Tibial nerve (tissue), 4 donors: ENCODE data around the gene SLC17A9. TPM values are rescaled to one million over a fixed set of nuclear protein-coding genes. Genes with fewer than 3 reads are reported as not detected.

Source experiments
- DNase-seq, 2 donors: peaks; one replicate each; pipeline ENCODE4 v3.0.0-alpha.2; 2019; ENCODE audit warnings: low spot score in 2 of 2
- H3K27ac ChIP-seq, 4 donors: fragments of 200-600 bp; sonication (generic) in 3 of 4; one replicate each; pipeline ENCODE4 v1.5.1; 2017 to 2019; ENCODE audit warnings: mild to moderate bottlenecking in 1 of 4
- H3K27me3 ChIP-seq, 2 donors: fragments of 200-600 bp; sonication (generic) in 1 of 2; one replicate each; pipeline versions ENCODE4 v1.5.1 to v1.6.0; 2017 to 2019
- H3K36me3 ChIP-seq, 3 donors: fragments of 200-600 bp; sonication (generic); one replicate each; pipeline ENCODE4 v1.5.1; 2018 to 2019
- H3K4me1 ChIP-seq, 4 donors: fragments of 200-600 bp; sonication (generic) in 3 of 4; one replicate each; pipeline ENCODE4 v1.5.1; 2017 to 2019
- H3K4me3 ChIP-seq, 4 donors: fragments of 200-600 bp; sonication (generic) in 3 of 4; one replicate each; pipeline ENCODE4 v1.5.1; 2017 to 2019; ENCODE audit warnings: mild to moderate bottlenecking in 1 of 4, moderate library complexity in 1 of 4
- H3K9me3 ChIP-seq, 4 donors: fragments of 200-600 bp; sonication (generic) in 3 of 4; one replicate each; pipeline ENCODE4 v1.5.1; 2017 to 2019
- CTCF ChIP-seq, 5 experiments: fragments of 200-600 bp in 3 of 5; fragments of 450-650 bp in 2 of 5; sonication (generic) in 3 of 5; IDR thresholded peaks; one replicate each; pipeline ENCODE4 v1.5.1; 2016 to 2019; ENCODE audit warnings: antibody characterized with exemption in 5 of 5, mild to moderate bottlenecking in 3 of 5, moderate library complexity in 2 of 5
- EP300 ChIP-seq, 2 donors: sonication (generic); formaldehyde crosslinking; IDR thresholded peaks; one replicate each; pipeline ENCODE4 v1.6.1; 2017; ENCODE audit warnings: antibody characterized with exemption in 2 of 2, mild to moderate bottlenecking in 1 of 2
- POLR2A ChIP-seq, 2 donors: fragments of 450-650 bp; IDR thresholded peaks; one replicate each; pipeline ENCODE4 v1.6.1; 2017; ENCODE audit warnings: antibody characterized with exemption in 2 of 2, mild to moderate bottlenecking in 2 of 2, moderate library complexity in 2 of 2
- WGBS, 2 donors: methylation state at CpG; one replicate each; pipeline ENCODE4 v1.1.5; 2018; 5-methylcytosine and 5-hydroxymethylcytosine counted together
- total RNA-seq, 4 donors: library from RNA; depleted of rRNA; stranded (reverse); fragments of >200 nt; gene quantifications; one replicate each; pipeline ENCODE4 v1.1.0, GENCODE V29; 2016

SLC17A9 gene
- total RNA-seq, 4 donors from 2014 or later, result 3.9 to 13.5 (median 4.5) TPM

GRCh38 chr20:62984666-62985443 lies 32.3 kb downstream of the SLC17A9 start:
- Histone ChIP-seq H3K4me1 (peaks cover 0 to 6% (median 0%) of the 10 kb centered on the region in 4 donors), H3K4me3 (no peak overlapping the region), H3K36me3 (no peaks in the 10 kb centered on the region), H3K9me3 (no peaks in the 10 kb centered on the region), H3K27ac (no peak overlapping the region), H3K27me3 (peaks cover 0 to 81% of the 10 kb centered on the region in 2 donors)
- TF ChIP-seq POLR2A (IDR thresholded peaks at IDR 0.05) (no peak), EP300 (IDR thresholded peaks at IDR 0.05) (no peak), CTCF (IDR thresholded peaks at IDR 0.05) (no peak)
- no peak for DNase-seq
- 60 to 68% methylated on average over 18 of the region's 18 CpGs for WGBS, 2 donors

- Histone ChIP-seq H3K4me3 (no peak overlapping the region), H3K27ac (no peak overlapping the region), H3K9me3 (no peaks in the 10 kb centered on the region), H3K4me1 (peaks cover 0 to 6% (median 0%) of the 10 kb centered on the region in 4 donors), H3K36me3 (no peaks in the 10 kb centered on the region), H3K27me3 (peaks cover 0 to 80% of the 10 kb centered on the region in 2 donors)
- TF ChIP-seq CTCF (IDR thresholded peaks at IDR 0.05) (no peak), POLR2A (IDR thresholded peaks at IDR 0.05) (no peak), EP300 (IDR thresholded peaks at IDR 0.05) (no peak)
- WGBS, 2 donors, result 57 to 66% methylated on average over 11 to 13 of the region's 14 CpGs
- no peak for DNase-seq
These were observed 32.9 kb downstream of the SLC17A9 start for GRCh38 chr20:62985444-62985778.

- Histone ChIP-seq H3K27ac (no peak overlapping the region), H3K36me3 (no peaks in the 10 kb centered on the region), H3K27me3 (peaks cover 0 to 80% of the 10 kb centered on the region in 2 donors), H3K9me3 (no peaks in the 10 kb centered on the region), H3K4me1 (no peaks in the 10 kb centered on the region), H3K4me3 (no peak overlapping the region)
- WGBS, 2 donors, result 83 to 89% methylated on average over 6 of the region's 6 CpGs
- no peak for DNase-seq
- TF ChIP-seq EP300 (IDR thresholded peaks at IDR 0.05) (no peak), CTCF (IDR thresholded peaks at IDR 0.05) (no peak), POLR2A (IDR thresholded peaks at IDR 0.05) (no peak)
These were observed 33.8 kb downstream of the SLC17A9 start for GRCh38 chr20:62986257-62986800.

- Histone ChIP-seq H3K27ac (no peak overlapping the region), H3K27me3 (peaks cover 0 to 79% of the 10 kb centered on the region in 2 donors), H3K9me3 (no peaks in the 10 kb centered on the region), H3K4me3 (no peak overlapping the region), H3K4me1 (no peaks in the 10 kb centered on the region), H3K36me3 (no peaks in the 10 kb centered on the region)
- DNase-seq, result no peak
- TF ChIP-seq EP300 (IDR thresholded peaks at IDR 0.05), result no peak
- TF ChIP-seq CTCF (IDR thresholded peaks at IDR 0.05), result no peak
- no peak for TF ChIP-seq POLR2A (IDR thresholded peaks at IDR 0.05)
- 49 to 53% methylated on average over 10 of the region's 10 CpGs for WGBS, 2 donors
These were observed 34.6 kb downstream of the SLC17A9 start for GRCh38 chr20:62987114-62987513.

GRCh38 chr20:62989201-62989601 lies 36.7 kb downstream of the SLC17A9 start:
- peaks cover 0 to 75% of the 10 kb centered on the region in 2 donors for H3K27me3 ChIP-seq
- DNase-seq, result no peak
- no peak overlapping the region for H3K27ac ChIP-seq
- H3K4me1 ChIP-seq, result no peaks in the 10 kb centered on the region
- no peaks in the 10 kb centered on the region for H3K9me3 ChIP-seq
- 55% methylated on average over 11 of the region's 11 CpGs for WGBS, 2 donors
- H3K36me3 ChIP-seq, result no peaks in the 10 kb centered on the region
- peak overlapping the region in 1 of 4 donors; percentile 28 for H3K4me3 ChIP-seq
- no peak for TF ChIP-seq CTCF (IDR thresholded peaks at IDR 0.05)
- TF ChIP-seq EP300 (IDR thresholded peaks at IDR 0.05), result no peak
- no peak for TF ChIP-seq POLR2A (IDR thresholded peaks at IDR 0.05)
